CD8-positive, alpha-beta memory T cell (primary cell): Measurements from ENCODE around the gene TACR2. TPM values are rescaled to one million over a fixed set of nuclear protein-coding genes. Genes with fewer than 3 reads are reported as not detected.

Experiments used
- CTCF ChIA-PET: fragments of 350-600 bp; sonication (Branson Sonifier 250); formaldehyde crosslinking; loops from one replicate; lab custom pipeline; 2021; ENCODE audit warnings: antibody characterized with exemption; lab: Charles Lee
- POLR2A ChIA-PET: fragments of 350-600 bp; sonication (Branson Sonifier 250); formaldehyde crosslinking; loops from one replicate; lab custom pipeline; 2021; ENCODE audit warnings: antibody characterized with exemption; lab: Charles Lee
- DNase-seq, 5 donors: peaks; one replicate each; pipeline versions ENCODE4 v3.0.0 to v3.0.0-alpha.2; 2020 to 2022; ENCODE audit warnings: mixed read lengths in 1 of 5
- H3K27ac ChIP-seq: one replicate; pipeline ENCODE4 v1.7.0; 2013; ENCODE audit warnings: low read depth, mild to moderate bottlenecking, low read length, moderate library complexity
- H3K27me3 ChIP-seq: 2 replicates; pipeline ENCODE4 v1.7.0; 2013; ENCODE audit warnings: low read length, mild to moderate bottlenecking; ENCODE audit not compliant: insufficient read depth, poor library complexity, severe bottlenecking
- H3K36me3 ChIP-seq: 2 replicates; pipeline ENCODE4 v1.7.0; 2013; ENCODE audit warnings: mild to moderate bottlenecking, low read length, moderate library complexity; ENCODE audit not compliant: insufficient read depth
- H3K4me1 ChIP-seq: 2 replicates; pipeline ENCODE4 v1.7.0; 2013; ENCODE audit warnings: mild to moderate bottlenecking, low read length, moderate library complexity; ENCODE audit not compliant: insufficient read depth
- H3K4me3 ChIP-seq: 2 replicates; pipeline ENCODE4 v1.7.0; 2013; ENCODE audit warnings: mild to moderate bottlenecking, low read length
- H3K9me3 ChIP-seq: 2 replicates; pipeline ENCODE4 v1.7.0; 2013; ENCODE audit warnings: mild to moderate bottlenecking, low read length
- H3K27ac Mint-ChIP-seq, 8 donors: one replicate each; pipeline ENCODE4 v1.8.0; 2020 to 2021; ENCODE audit warnings: mixed read lengths in 8 of 8, mild to moderate bottlenecking in 6 of 8, inconsistent platforms in 3 of 8, moderate library complexity in 3 of 8
- H3K27me3 Mint-ChIP-seq, 2 donors: one replicate each; pipeline ENCODE4 v1.8.0; 2020 to 2021; ENCODE audit warnings: mixed read lengths in 2 of 2, mild to moderate bottlenecking in 1 of 2, moderate library complexity in 1 of 2
- H3K36me3 Mint-ChIP-seq, 3 donors: one replicate each; pipeline ENCODE4 v1.8.0; 2020 to 2021; ENCODE audit warnings: mixed read lengths in 3 of 3, inconsistent platforms in 1 of 3, mild to moderate bottlenecking in 1 of 3
- H3K4me1 Mint-ChIP-seq, 3 donors: one replicate each; pipeline ENCODE4 v1.8.0; 2020 to 2021; ENCODE audit warnings: mixed read lengths in 3 of 3, inconsistent platforms in 1 of 3, mild to moderate bottlenecking in 1 of 3
- H3K4me3 Mint-ChIP-seq, 7 donors: one replicate each; pipeline ENCODE4 v1.8.0; 2020 to 2021; ENCODE audit warnings: mixed read lengths in 7 of 7, mild to moderate bottlenecking in 6 of 7, moderate library complexity in 4 of 7, inconsistent platforms in 2 of 7
- H3K9me3 Mint-ChIP-seq, 5 donors: one replicate each; pipeline ENCODE4 v1.8.0; 2020 to 2022; ENCODE audit warnings: mixed read lengths in 5 of 5, mild to moderate bottlenecking in 3 of 5, moderate library complexity in 2 of 5, inconsistent platforms in 1 of 5
- polyA plus RNA-seq: library from polyadenylated mRNA; unstranded; fragments of 300-500 nt; fragmentation: Illumina TruSeq; gene quantifications from one replicate; pipeline ENCODE4 v1.2.3, GENCODE V29; 2021
- total RNA-seq, 2 experiments: library from RNA; stranded (reverse); gene quantifications; one replicate each; pipeline ENCODE4 v1.2.3, GENCODE V29; 2021

The TACR2 gene
- total and polyA plus RNA-seq, 3 experiments from 2014 or later, result not detected

DNA sequence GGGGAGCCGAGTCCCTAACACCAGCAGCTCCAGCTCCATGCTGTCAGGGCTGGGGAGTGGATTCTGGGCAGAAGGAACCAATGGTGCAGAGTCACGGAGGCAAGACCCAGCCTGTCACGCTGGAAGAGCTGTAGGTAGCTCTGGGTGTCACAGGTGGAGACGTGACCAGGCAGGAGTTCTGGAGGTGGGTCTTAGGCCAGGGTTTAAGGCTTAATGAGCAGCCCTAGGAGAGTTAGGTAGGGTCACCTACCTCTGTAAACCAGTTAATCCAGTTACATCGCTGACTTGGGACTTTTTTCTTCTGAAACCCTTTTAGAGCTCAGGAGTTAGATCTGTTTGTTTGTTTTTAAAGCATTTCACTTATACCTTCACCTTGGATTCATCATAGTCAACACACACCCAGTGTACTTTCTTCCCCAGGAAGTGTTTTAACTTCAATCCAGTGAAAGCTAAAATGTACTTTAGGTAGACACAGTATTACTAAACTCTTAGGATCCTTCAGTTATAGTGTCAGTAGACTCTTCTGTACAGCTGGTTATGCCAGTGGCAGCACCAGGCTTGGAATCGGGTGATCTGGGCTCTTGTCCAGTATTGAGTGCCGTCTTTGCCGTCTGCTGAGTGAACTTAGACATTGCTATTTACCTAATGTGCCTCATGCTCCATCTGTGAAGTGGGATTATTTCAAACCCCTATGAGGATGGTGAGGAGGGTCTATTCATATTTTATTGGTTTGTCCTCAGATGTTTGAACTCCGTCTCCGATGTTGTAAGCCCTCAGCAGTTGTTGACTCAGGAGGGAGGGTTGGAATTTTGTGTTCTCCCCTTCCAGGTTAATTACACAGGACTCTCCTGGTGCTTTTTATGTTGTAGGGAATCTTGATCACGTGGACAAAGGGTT is 31.0 kb downstream of the TACR2 start:
- no peak for DNase-seq
- ChIA-PET CTCF (no interaction called here), POLR2A (no interaction called here)
- Histone ChIP-seq H3K4me1 (peaks cover 7% of the 10 kb centered on the region), H3K4me3 (no peak overlapping the region), H3K9me3 (no peaks in the 10 kb centered on the region), H3K36me3 (peaks cover 53% of the 10 kb centered on the region), H3K27ac (no peak overlapping the region), H3K27me3 (no peaks in the 10 kb centered on the region)
- Mint-ChIP-seq H3K9me3 (no peaks in the 10 kb centered on the region), H3K4me1 (peaks cover 0 to 3% (median 0%) of the 10 kb centered on the region in 3 donors), H3K36me3 (peaks cover 0 to 90% (median 23%) of the 10 kb centered on the region in 3 donors), H3K27ac (peak overlapping the region in 6 of 8 donors; percentile 29 to 78 (median 46)), H3K27me3 (no peaks in the 10 kb centered on the region), H3K4me3 (no peak overlapping the region)

DNA sequence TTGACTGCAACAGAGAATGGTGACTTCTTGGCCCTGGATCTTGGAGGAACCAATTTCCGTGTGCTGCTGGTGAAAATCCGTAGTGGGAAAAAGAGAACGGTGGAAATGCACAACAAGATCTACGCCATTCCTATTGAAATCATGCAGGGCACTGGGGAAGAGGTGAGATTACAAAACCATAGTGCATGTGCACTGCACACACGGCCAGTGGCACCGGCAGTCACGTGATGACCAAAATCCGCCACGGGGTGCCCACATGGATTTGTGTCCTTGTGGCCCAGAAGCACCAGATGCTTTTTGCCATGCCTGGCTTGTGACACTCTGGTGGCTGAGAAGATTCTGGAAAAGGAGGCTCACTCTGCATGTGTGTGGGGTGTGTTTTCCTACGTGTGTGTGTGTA is 32.4 kb downstream of the TACR2 start:
- Histone ChIP-seq H3K27me3 (no peaks in the 10 kb centered on the region), H3K27ac (no peak overlapping the region), H3K9me3 (no peaks in the 10 kb centered on the region), H3K4me3 (no peak overlapping the region), H3K4me1 (no peaks in the 10 kb centered on the region), H3K36me3 (peaks cover 66% of the 10 kb centered on the region)
- DNase-seq, result no peak
- H3K27ac Mint-ChIP-seq, result peak overlapping the region in 2 of 8 donors; percentile 79 to 89
- H3K9me3 Mint-ChIP-seq, result no peaks in the 10 kb centered on the region
- no peaks in the 10 kb centered on the region for H3K27me3 Mint-ChIP-seq
- peaks cover 0 to 93% (median 25%) of the 10 kb centered on the region in 3 donors for H3K36me3 Mint-ChIP-seq
- CTCF ChIA-PET, result no interaction called here
- POLR2A ChIA-PET, result no interaction called here
- H3K4me3 Mint-ChIP-seq, result no peak overlapping the region
- H3K4me1 Mint-ChIP-seq, result no peaks in the 10 kb centered on the region

DNA sequence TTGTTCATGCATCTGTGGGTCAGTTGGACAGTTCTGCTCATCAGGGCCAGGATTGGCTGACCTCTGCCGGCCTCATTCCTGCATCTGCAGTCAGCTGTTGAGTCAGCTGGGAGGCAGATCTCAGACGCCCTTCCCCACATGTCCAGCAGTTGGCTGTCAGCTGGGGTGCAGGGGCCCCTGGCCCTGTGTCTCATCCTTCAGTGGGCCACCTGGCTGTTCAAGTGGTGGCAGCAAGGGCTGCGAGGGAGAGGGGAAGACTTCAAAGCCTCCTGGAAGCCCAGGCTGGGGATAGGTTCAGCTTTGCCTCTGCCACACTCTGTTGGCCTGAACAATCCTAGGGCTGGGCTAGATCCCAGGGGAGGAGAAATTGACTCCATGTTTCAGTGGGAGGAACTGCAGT is 33.2 kb downstream of the TACR2 start:
- Mint-ChIP-seq H3K27me3 (no peaks in the 10 kb centered on the region), H3K4me1 (no peaks in the 10 kb centered on the region), H3K36me3 (peaks cover 5 to 92% (median 20%) of the 10 kb centered on the region in 3 donors), H3K9me3 (no peaks in the 10 kb centered on the region), H3K4me3 (no peak overlapping the region), H3K27ac (peak overlapping the region in 4 of 8 donors; percentile 24 to 66 (median 34))
- ChIA-PET CTCF (no interaction called here), POLR2A (no interaction called here)
- DNase-seq, result no peak
- Histone ChIP-seq H3K4me1 (no peaks in the 10 kb centered on the region), H3K27ac (no peak overlapping the region), H3K9me3 (no peaks in the 10 kb centered on the region), H3K27me3 (no peaks in the 10 kb centered on the region), H3K4me3 (no peak overlapping the region), H3K36me3 (peaks cover 61% of the 10 kb centered on the region)

DNA sequence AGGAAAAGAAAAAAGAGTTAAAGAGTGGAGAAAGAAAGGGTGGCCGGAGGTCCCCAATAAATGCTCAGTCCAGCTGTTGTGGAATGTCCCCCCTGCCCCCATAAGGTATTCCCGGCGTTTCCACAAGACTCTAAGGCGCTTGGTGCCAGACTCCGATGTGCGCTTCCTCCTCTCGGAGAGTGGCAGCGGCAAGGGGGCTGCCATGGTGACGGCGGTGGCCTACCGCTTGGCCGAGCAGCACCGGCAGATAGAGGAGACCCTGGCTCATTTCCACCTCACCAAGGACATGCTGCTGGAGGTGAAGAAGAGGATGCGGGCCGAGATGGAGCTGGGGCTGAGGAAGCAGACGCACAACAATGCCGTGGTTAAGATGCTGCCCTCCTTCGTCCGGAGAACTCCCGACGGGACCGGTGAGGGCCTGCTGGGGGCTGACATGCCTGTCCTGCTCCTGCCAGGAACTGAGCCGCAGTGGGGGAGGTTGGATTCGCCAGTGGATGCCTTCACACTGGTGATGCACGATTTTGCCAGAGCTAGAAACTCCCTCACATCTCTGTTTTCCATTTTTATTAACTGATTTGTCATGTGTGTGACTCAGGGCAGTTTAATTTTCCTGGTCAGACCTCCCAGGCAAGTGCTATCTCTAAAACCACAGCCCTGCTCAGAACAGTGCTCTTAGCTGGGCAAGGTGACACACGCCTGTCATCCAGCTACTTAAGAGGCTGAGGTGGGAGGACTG is 34.2 kb downstream of the TACR2 start:
- POLR2A ChIA-PET, result interaction anchor here (0.6 kb wide), 1 partner anchor 64 kb away, joined by 4 read pairs; no protein-coding TSS in a partner anchor
- Histone ChIP-seq H3K27me3 (no peaks in the 10 kb centered on the region), H3K27ac (no peak overlapping the region), H3K4me1 (no peaks in the 10 kb centered on the region), H3K36me3 (peaks cover 62% of the 10 kb centered on the region), H3K4me3 (no peak overlapping the region), H3K9me3 (no peaks in the 10 kb centered on the region)
- Mint-ChIP-seq H3K9me3 (no peaks in the 10 kb centered on the region), H3K36me3 (peaks cover 8 to 91% (median 21%) of the 10 kb centered on the region in 3 donors), H3K27ac (peak overlapping the region in 3 of 8 donors; percentile 21 to 66 (median 35)), H3K4me1 (no peaks in the 10 kb centered on the region), H3K27me3 (no peaks in the 10 kb centered on the region), H3K4me3 (no peak overlapping the region)
- CTCF ChIA-PET, result no interaction called here
- DNase-seq, result no peak

DNA sequence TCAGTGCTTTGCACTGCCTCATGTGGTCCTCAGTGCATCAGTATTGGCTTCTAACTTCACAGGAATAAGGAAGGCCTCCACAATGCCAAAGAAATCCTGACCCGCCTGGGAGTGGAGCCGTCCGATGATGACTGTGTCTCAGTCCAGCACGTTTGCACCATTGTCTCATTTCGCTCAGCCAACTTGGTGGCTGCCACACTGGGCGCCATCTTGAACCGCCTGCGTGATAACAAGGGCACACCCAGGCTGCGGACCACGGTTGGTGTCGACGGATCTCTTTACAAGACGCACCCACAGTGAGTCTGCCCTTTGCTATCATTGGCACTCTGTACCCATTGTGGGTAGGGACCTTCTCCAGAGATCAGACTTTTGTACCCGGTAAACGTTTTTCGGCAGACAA is 36.9 kb downstream of the TACR2 start:
- Mint-ChIP-seq H3K4me3 (no peak overlapping the region), H3K4me1 (peaks cover 0 to 3% (median 0%) of the 10 kb centered on the region in 3 donors), H3K9me3 (no peaks in the 10 kb centered on the region), H3K27ac (peak overlapping the region in 3 of 8 donors; percentile 16 to 58 (median 21)), H3K27me3 (no peaks in the 10 kb centered on the region), H3K36me3 (peaks cover 8 to 89% (median 22%) of the 10 kb centered on the region in 3 donors)
- no peak overlapping the region for H3K27ac ChIP-seq
- no peak for DNase-seq
- no peaks in the 10 kb centered on the region for H3K27me3 ChIP-seq
- H3K36me3 ChIP-seq, result peaks cover 53% of the 10 kb centered on the region
- H3K9me3 ChIP-seq, result no peaks in the 10 kb centered on the region
- H3K4me3 ChIP-seq, result no peak overlapping the region
- ChIA-PET CTCF (interaction anchor here (1.3 to 1.4 kb wide), 2 partner anchors 9 to 127 kb away, joined by 3 read pairs; no protein-coding TSS in a partner anchor), POLR2A (no interaction called here)
- H3K4me1 ChIP-seq, result no peaks in the 10 kb centered on the region

DNA sequence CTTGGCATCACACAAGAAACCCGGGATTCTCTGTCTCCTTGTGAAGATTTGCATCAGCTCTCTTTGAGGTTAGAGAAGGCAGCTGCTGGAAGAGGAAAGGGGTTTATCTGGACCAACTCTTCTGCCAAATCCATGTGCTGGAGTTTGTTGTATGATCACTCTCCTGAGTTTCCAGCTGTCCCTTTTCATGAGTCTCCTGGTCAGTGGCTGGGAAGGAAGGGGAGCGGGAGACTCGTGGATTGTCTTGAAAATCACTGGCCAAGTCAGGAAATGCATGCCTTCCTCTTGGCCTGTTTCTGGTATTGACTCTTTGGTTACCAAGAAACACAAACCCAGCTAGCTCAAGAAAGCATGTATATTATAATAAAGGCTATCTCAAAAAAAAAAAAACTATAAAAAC is 38.8 kb downstream of the TACR2 start:
- Histone ChIP-seq H3K9me3 (no peaks in the 10 kb centered on the region), H3K36me3 (peaks cover 44% of the 10 kb centered on the region), H3K27ac (no peak overlapping the region), H3K27me3 (no peaks in the 10 kb centered on the region), H3K4me3 (no peak overlapping the region), H3K4me1 (no peaks in the 10 kb centered on the region)
- Mint-ChIP-seq H3K4me3 (no peak overlapping the region), H3K27me3 (no peaks in the 10 kb centered on the region), H3K27ac (peak overlapping the region in 7 of 8 donors; percentile 10 to 87 (median 72)), H3K9me3 (no peaks in the 10 kb centered on the region), H3K36me3 (peaks cover 8 to 89% (median 17%) of the 10 kb centered on the region in 3 donors), H3K4me1 (peaks cover 0 to 7% (median 3%) of the 10 kb centered on the region in 3 donors)
- ChIA-PET CTCF (interaction anchor here (1.2 kb wide), 1 partner anchor 149 kb away, joined by 3 read pairs; no protein-coding TSS in a partner anchor), POLR2A (no interaction called here)
- DNase-seq, result no peak

DNA sequence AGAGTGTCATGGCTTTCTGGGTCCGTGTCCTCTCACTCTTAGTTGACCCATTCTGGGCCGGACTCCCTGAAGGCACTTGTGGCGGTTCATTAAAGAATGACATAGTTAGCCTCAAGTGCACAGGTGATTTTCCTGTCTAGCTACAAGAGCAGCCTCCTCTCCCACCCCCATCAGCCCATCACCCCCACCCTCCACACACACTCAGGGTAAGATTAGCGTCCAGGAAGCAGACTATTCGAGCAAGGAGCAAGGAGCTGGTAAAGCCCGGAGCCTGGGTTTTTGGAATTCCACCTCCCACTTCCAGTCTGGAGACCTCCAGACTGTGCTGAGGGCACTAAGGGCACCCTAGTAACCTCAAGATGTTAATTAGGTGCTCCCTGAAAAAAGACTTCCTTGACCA is 39.5 kb downstream of the TACR2 start:
- DNase-seq, result no peak
- peaks cover 8 to 87% (median 16%) of the 10 kb centered on the region in 3 donors for H3K36me3 Mint-ChIP-seq
- ChIA-PET POLR2A (no interaction called here), CTCF (no interaction called here)
- Histone ChIP-seq H3K4me1 (no peaks in the 10 kb centered on the region), H3K9me3 (no peaks in the 10 kb centered on the region), H3K36me3 (peaks cover 44% of the 10 kb centered on the region), H3K27ac (no peak overlapping the region), H3K4me3 (no peak overlapping the region), H3K27me3 (no peaks in the 10 kb centered on the region)
- peaks cover 0 to 7% (median 3%) of the 10 kb centered on the region in 3 donors for H3K4me1 Mint-ChIP-seq
- H3K4me3 Mint-ChIP-seq, result no peak overlapping the region
- no peaks in the 10 kb centered on the region for H3K9me3 Mint-ChIP-seq
- peak overlapping the region in 2 of 8 donors; percentile 58 to 74 for H3K27ac Mint-ChIP-seq
- H3K27me3 Mint-ChIP-seq, result no peaks in the 10 kb centered on the region
